Measurements from ENCODE around the gene URI1.

GRCh38 chr19:29983568-29983967 lies 41.5 kb downstream of the URI1 start:
- TF ChIP-seq SIN3A (conservative IDR thresholded peaks at IDR 0.05 in 1 of 2, IDR thresholded peaks at IDR 0.05 in 1 of 2; ENCODE audit: low read depth in 1 of 2, low read length in 2 of 2), result no peak
- TF ChIP-seq MAX (IDR thresholded peaks at IDR 0.05), result no peak
- no peak for TF ChIP-seq YY1 (IDR thresholded peaks at IDR 0.05; ENCODE audit: low read depth, low read length)
- no peak for TF ChIP-seq BACH1 (IDR thresholded peaks at IDR 0.05; ENCODE audit: low read length)
- TF ChIP-seq EZH2 (IDR thresholded peaks at IDR 0.05; ENCODE audit: low read depth, low read length, severe bottlenecking), result no peak
- TF ChIP-seq, protein P1, sequence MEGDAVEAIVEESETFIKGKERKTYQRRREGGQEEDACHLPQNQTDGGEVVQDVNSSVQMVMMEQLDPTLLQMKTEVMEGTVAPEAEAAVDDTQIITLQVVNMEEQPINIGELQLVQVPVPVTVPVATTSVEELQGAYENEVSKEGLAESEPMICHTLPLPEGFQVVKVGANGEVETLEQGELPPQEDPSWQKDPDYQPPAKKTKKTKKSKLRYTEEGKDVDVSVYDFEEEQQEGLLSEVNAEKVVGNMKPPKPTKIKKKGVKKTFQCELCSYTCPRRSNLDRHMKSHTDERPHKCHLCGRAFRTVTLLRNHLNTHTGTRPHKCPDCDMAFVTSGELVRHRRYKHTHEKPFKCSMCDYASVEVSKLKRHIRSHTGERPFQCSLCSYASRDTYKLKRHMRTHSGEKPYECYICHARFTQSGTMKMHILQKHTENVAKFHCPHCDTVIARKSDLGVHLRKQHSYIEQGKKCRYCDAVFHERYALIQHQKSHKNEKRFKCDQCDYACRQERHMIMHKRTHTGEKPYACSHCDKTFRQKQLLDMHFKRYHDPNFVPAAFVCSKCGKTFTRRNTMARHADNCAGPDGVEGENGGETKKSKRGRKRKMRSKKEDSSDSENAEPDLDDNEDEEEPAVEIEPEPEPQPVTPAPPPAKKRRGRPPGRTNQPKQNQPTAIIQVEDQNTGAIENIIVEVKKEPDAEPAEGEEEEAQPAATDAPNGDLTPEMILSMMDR (IDR thresholded peaks at IDR 0.05; ENCODE audit: control extremely low read depth in 1 of 3, insufficient read depth in 1 of 3, low read depth in 1 of 3, low read length in 3 of 3), result no peak
- no peak for TF ChIP-seq TCF12 (IDR thresholded peaks at IDR 0.05; ENCODE audit: low read depth, low read length)
- no peak for TF ChIP-seq SP1 (IDR thresholded peaks at IDR 0.05; ENCODE audit: low read depth, low read length)
- no peak for TF ChIP-seq JUN (IDR thresholded peaks at IDR 0.05; ENCODE audit: low read depth, low read length)
- no peak for TF ChIP-seq JUND (IDR thresholded peaks at IDR 0.05; ENCODE audit: low read length)

Data from H1 (cell line).